Measurements from ENCODE around the gene ABR.
A peak's percentile ranks its signal among the peaks of the same experiment; 100 is the strongest.
"Not testable (repeated sequence)": the region's sequence is repeated elsewhere in the genome, so short reads cannot be mapped to it uniquely, and the experiment has no call there.

The ABR gene

DNA sequence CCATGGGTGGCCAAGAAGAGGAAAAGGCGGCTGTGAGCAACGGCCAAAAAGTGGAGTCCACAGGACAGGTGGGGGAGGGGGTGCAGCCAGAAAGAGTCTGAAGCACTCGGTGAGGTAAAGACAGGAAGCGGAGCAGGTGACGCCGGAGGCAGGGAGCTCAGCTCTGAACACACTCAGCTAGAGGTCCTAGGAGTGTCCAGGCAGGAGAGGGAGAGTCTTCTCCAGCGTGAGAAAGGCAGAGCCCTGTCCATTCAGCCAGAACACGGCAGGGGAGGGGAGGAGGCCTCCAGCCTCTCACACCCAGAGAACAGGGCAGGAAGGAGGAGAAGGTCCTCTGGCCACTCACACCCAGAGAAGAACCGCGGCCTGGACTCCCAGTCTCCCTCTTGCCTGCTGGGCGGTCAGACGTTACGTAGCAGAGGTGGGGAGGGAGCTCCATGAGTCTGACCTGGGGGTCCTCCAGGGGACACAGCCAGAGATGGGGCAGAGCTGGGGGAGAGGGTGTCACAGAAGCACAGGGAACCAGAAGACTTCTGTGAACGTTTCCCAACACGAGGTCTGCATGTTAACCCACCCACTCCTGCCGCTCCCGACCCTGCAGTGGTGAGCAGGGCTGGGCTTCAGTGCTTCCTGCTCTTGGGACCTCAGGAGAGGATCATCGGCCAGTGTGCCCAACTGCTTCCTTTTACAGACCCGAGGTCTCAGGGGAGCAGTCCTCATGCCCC lies 89.2 kb downstream of the ABR start:
- peak; percentile 44 for DNase-seq

DNA sequence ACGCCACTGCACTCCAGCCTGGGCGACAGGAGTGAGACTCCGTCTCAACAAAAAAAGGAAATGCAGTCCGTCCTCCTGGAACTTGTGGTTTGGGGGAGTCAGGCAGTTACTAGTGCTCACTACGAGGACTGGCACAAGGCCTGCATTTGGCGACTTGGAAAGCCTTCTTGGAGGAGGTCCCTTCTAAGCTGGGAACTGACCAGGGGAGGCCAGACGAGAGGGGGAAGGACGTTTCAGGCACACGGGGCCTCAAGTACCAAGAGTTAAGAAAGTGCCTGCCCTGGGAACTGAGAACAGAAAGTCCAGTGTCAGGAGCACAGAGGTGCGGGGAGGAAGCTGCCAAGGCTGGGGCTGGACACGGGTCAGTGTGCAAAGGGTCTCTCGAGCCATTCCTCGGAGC lies 89.9 kb downstream of the ABR start:
- DNase-seq: peak; percentile 78

DNA sequence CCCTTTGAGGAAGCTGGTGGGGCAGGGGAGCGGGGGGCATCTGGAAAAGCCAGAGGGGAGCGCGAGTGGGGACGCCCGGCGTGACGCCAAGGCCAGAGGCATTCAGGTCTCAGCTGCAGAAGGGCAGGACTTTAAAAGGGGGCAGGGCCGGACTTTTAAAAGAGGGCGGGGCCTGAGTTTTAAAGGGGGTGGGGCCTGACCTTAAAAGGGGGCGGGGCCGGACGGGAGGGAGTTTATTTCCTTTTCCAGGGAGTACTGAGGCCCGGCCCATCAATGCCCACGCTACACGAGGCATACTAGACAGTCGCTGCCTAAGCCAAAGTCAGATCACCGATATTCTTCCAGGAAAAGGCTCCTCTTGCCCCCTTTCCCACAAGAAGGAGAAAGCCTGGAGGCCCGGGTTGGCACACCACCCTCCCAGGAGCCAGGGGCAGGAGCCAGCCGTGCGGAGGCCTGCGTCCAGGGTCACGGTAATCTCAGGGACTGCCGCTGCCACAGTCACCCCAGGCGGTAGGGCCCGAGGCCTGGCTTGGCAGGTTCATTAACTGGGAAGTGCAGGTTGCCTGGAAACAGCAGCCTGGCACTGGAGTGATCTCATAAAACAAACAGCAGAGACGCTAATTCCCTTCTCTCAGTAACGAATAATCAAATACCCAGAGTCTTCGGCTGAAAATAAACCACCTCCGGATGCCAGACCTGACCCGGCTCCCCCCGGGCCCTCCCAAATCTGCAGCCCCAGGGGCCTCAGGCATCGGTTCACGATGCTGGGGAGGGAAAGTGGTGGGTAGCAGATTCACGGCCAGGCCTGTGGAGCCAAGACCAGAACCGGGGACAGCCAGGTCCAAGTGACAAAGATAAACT lies 92.2 kb downstream of the ABR start:
- DNase-seq: peak; percentile 43

DNA sequence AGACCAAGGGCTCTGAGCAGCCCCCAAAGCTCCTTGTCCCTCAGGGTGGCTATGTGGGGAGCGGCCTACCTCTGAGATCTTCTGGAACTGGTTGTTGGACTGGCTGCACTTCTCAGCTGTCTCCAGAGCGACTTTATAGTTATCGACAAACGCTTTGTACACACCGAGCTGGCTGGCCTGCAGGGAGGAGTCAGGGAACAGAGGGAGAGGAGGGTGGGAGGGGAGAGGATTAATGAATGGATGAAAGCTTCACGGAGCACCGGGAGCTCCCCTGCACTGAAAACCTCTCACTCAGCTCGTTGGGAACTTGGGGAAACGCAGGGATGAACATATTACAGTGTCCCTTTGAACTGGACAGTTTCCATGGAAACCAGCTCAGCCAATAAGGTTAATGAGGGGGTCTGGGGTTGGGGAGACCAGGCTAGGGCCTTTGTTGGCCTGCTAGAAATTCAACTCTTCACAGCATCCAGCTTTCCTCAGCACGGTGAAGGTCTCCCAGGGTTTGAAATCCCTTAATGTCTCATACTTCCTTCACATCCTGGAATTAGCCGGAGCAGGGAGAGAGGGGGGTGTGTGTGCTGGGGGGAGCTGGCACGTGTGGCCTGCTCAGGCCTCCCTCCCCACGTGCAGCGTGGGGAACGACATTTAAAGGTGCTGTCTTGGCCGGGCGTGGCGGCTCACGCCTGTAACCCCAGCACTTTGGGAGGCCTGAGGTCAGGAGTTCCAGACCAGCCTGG lies 96.2 kb downstream of the ABR start:
- DNase-seq: no peak

DNA sequence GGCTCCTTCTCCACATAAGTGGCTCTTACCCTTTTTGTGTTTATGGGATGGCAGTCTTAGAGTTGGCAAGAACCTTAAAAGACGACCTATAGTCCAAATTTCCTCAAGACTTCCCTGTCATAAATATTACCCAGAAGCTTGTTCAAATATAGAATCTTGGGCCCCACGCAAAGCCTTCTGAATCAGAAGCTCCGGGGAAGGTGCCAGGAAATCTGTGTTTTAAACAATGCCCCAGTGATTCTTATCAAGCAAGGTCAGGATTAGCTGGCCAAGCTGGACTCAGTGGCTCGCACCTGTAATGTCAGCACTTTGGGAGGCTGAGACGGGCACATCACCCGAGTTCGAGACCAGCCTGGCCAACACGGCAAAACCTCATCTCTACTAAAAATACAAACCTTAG lies 97.2 kb downstream of the ABR start:
- no peak for DNase-seq

DNA sequence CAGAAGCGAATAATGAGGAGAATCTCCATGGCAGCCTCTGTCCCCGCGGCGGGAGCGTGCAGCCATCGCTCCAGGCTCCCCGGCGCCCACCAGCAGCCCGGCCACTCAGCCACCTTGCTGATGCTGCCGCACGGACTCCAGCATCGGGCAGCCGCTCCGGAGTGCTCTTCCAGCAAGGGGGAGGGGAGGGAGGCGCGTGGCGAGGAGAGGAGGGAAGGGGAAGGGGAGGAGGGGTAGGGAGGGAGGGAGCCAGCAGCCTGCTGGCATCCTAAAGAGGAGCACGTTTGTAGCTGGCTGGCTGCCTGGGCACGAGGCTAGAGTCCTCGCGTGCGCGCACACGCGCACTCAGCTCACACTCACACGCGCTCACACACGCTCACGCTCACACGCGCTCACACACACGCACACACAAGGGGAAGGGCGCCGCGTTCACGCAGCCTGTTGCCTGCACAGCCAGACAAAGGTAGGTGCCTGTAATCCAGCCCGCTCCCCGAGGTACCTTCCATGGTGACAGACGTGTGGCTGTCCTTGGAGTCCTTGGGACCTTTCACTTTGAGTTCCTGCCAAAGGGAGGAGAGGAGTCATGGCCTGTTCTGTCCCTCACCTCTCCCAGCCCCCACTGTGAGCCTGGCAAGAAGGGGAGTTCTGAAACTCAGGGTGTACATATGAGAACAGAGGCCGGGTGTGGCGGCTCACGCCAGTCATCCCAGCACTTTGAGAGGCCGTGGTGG lies 100.8 kb downstream of the ABR start:
- no peak for DNase-seq

DNA sequence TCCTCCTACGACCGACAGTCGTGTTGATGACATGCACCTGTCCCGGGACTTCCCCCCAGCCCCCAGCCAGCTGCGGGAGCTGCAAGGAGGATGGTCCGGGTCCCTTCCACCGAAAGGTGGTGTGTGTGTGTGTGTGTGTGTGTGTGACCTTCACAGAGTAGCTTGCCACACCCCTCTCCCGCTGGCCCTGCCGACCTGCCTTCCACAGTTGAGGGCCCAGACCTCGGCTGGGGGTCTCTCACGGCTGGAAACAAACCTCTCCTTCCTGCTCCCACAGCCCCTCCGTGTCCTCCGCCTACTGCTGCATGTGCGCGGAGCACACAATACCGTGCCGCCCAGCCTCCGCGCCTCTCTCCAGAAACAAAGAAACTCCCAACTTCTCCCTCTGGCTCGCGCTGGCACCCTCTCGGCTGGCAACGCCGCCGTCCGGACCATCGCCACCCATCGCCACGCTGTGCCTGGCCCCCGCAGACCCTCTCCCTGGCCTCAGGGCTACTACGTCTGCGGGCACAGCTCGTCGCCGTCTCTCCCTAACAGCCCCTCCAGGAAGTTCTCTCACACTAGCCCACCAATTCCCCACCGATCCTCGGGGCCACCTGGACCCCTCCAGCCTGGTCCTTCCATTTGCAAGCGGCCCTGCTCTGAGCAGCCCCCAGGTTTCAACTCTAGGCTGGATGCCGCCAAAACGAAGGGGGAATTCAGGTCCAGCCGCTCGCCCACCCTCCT lies 101.6 kb downstream of the ABR start:
- DNase-seq: no peak

DNA sequence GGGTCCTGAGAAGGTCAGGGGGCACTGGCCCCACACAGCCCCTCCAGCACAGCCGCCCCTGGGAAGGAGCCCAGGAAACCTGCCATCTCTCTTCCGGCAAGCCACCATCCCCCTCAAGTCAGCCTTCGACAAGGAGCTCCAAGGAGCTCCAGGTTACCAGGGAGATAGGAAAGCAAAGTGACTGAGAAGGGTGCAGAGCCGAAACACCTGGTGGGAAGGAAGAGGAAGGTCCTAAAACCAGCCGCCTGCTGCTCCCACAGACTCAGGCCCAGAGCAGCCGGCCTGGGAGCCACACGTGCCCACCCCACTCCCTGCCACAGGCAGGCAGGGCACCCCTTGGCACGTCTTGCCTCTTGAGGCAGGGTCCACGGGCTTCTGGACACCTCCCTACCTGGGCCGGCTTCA lies 102.2 kb downstream of the ABR start:
- no peak for DNase-seq

DNA sequence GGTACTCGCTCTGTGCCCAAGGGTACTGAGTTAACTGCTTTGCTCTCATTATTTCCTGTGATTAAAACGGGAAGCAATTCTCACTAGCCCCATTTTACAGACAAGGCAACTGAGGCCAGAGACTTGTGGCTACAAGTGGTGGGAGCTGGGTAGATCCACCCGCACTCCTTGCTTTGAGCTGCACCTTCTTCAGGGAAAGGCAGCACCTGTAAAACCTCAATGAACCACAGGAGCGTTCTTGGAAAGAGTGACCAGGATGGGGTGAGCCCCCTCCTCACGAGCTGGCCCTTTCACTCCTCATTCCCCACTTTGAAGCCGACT lies 102.8 kb downstream of the ABR start:
- DNase-seq: no peak

DNA sequence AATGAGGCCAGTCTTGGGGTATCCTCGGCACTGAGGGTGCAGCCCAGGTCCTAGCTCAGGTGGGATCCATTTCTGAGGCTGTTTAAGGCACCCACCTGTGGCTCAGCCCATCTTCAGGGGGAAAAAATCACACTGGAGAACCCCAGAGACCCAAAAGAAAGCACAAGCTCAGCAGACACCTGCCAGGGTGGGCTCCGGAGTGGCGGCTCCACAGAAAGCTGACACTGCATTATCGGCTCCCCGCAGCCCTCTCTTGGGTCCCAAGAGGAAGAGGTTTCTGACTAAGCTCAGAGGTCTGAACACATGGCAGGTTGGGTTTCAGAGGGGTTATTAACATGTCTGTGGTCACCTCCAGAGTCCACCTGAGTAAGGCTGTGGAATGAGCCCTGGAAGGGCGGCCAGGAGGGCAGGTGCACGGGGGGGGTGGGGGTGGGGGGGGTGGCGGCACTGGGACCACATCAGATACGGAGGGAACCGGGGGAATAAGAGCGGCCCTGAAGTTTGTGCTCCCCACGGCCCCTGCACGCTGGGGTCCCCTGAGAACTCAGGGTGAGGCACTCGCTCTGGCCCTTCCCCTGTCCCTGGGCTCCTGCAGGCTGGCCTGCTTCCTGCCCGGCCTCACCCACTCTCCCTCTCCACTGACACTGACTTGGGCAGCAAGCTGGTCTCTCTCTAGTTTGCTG lies 103.3 kb downstream of the ABR start:
- no peak for DNase-seq

DNA sequence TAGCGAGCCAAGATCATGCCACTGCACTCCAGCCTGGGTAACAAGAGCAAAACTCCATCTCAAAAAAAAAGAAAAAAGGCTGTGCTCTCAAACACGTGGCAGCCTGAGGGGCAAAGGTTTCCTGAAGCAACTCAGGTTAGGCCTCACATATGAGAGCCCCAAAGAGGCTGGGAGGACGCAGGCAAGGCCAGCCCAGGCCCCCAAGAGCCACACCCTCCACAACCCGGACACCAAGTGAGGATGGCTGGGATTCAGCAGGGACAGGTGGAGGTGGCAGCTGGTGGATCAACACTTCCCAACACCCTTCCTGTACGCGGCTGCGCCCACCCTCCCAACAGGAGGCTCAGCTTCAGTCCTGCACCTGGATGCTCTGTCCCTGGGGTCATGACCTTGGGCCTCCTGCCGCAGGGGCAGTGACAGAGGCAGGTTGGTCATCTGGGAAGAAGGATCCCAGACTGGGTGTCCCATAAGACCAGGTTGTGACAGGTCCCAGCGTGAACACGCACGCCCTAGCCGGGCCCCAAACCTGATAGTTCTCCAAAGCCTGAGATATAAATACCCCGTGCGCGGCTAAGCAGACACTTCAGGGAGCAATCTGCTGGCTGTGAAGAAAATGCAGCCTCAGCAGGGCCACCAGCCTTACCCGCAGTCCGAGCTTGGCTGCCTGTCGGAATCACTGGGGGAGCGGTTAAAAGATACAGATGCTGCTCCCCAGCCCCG lies 104.7 kb downstream of the ABR start:
- no peak for DNase-seq

DNA sequence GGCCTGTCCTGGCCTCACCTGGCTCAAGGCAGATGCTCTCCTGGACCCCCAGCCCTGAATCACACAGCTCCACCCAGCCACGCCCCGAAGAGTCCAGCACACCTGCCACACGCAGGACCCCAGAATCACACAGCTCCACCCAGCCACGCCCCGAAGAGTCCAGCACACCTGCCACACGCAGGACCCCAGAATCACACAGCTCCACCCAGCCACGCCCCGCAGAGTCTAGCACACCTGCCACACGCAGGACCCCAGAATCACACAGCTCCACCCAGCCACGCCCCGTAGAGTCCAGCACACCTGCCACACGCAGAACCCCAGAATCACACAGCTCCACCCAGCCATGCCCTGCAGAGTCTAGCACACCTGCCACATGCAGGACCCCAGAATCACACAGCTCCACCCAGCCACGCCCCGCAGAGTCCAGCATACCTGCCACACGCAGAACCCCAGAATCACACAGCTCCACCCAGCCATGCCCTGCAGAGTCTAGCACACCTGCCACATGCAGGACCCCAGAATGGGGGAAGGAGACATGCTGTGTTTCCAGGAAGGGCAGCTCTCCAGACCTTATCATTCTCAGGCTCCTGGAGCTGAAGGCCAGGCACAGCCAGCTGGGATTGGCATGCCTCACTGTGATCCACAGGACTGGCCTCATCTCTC lies 105.7 kb downstream of the ABR start:
- DNase-seq: not testable (repeated sequence)

DNA sequence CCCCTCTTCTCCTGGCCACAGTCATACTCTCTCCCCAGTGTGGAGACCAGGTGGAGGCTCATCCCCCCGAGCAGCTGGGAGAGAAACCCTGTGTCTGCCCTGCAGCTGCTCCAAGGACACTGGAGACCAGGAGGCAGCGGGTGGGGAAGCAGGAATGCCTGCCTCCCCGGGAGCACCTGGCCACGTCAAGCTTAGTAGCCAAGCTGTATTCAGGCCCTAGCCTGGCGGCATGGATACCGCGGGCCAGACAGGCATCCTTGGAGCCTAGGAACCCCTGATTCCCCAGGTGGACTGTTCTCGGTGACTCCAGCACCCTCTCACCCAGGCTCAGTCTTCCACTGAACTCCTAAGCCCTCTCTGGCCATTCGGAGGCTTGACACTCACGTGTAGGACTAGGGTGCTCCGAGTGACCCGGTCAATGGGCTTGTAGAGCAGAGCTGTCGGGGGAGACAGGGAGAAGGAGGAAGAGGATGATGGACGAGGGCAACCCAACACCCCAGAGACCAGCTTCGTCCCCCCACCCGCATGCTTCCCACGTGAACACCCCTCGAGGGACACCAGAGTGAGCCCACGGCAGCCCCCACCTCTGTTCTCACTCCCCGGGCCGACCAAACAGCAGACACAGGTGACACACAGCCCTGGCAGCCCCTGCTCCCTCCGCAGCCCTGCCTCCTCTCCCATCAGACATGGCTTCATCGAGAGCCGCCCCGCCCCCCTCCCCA lies 106.4 kb downstream of the ABR start:
- no peak for DNase-seq

DNA sequence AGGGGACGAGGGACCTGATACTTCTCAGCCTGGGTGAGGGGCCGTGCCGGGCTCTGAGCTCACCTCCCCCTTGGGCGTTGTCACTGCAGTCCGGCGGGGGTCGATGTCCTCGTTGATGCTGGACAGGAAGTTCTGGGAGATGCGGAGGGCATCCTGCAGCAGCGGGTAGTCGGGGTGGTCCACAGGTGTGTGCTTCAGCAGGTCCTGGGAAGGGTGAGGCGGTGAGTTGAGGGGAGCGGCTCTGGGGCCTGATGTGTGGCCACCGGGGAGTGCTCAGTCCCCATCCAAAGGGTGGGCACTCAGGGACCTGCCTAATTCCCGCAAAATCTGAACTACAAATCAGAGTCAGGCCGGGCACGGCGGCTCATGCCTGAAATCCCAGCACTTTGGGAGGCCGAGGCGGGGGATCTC lies 107.2 kb downstream of the ABR start:
- no peak for DNase-seq

DNA sequence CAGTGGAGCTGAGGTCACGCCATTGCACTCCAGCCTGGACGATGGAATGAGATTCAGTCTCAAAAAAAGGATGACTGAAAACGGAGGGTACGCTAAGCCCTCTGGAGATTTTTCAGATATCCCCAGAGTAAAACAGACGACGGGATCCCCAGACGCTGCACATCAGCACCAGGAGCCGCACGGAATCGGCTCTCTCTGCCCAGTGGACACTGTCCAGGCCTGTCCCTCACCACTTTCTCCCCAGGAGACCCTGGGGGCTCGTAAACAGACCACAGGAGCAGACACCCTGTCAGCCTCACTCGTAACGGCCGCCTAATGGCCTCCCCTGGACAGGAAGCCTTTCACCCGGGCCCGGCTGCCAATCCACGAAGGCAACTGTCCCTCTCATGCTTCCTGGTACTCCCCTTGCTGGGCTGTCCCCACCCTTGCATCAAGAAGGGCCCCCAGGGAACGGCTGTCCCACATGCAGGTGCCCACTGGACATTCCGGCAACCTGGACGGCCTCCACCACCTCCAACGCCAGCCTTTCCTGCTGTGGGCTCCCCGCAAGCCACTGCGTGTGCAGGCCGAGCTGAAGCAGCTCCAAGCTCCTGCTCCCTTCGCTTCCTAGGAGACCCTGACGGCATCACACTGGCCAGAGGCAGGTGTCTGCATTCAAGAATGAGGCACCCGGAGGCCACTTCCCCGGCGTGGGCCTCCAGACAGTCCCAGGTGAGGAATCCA lies 108.5 kb downstream of the ABR start:
- no peak for DNase-seq

DNA sequence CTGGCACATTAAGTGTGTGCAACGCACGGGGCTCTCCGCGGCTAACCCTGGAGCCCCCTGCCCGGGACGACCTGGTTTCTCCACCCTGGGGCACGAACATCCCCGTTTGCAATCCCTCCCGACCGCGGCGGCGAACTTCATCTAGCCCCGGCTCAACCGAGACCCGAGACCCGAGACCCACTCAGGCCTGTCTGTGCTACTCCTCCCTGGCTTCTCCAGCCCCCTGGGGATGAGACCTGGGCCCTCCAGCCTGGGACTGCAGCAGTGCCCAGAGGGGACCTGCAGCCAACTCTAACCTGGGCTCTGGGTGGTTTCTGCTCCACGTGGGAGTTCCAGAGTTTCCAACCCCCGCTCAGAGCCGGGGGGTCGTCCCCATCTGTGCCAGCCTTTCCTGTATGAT lies 109.4 kb downstream of the ABR start:
- DNase-seq: no peak

DNA sequence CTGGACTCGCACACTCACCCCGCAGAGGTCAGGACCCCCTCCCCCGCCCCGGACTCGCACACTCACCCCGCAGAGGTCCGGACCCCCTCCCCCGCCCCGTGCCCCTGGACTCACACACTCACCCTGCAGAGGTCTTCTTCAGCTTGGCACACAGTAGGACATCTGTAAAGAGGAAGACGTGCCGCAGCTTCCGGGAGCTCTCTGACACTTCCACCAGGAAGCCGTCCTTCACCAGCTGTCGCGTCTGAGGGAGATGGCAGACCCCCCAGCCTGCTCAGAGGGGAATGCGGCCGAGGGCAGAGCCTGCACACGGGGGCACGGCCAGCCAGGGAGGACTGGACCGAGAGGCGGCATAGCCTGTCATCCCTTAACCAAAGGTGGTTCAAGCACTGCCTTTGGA lies 109.9 kb downstream of the ABR start:
- DNase-seq: no peak

DNA sequence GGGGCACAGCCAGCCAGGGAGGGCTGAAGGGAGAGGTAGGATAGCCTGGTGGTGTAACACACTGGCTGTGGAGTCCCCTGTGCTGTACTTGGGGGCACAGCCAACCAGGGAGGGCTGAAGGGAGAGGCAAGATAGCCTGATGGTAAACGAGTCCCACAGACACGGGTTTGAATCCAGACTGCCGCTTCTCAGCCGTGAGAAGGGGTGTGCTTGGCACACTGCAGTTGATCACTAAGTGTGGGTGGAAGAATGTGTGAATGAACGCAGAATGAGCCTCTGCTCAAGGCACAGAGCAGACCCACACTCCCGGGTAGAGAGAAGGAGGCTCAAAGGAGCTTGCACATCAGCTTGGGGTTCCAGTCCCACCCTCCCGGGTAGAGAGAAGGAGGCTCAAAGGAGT lies 111.4 kb downstream of the ABR start:
- no peak for DNase-seq

DNA sequence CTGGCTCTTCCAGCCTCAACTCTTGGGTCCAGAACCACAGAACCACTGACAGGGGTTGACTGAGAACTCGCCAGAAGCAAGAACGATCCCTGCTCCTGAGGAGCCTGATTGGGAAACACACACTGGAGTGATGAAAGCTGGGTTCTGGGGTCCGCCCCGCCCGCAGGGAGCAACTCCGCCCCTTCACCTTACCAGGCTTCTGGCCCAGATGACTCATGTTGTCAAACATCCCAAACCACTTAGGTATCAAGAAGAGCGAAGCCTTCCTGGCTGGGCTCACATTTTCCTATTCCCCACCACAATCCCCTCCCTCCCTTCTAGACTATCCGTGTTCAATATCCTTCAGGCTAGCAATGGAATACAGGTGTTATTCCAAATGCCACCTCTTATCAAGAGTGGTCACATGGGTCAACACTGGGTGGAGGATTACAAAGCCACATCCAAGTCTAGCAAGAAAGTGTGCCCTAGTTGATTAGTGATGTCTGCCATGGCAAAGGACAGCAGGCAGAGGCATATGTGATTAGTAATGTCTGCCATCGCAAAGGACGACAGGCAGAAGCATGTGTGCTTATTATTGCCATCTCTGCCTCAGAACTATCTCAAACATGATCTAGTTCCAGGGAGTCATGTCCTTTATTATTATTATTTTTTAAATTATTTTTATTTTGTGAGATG lies 112.4 kb downstream of the ABR start:
- no peak for DNase-seq
